HS-27A (cell line): ENCODE measurements around the gene BOD1L2.

Experiments
- DNase-seq: peaks from one replicate; pipeline ENCODE4 v3.0.0-alpha.2; 2012; ENCODE audit warnings: low read depth, missing footprints

Gene BOD1L2

DNA sequence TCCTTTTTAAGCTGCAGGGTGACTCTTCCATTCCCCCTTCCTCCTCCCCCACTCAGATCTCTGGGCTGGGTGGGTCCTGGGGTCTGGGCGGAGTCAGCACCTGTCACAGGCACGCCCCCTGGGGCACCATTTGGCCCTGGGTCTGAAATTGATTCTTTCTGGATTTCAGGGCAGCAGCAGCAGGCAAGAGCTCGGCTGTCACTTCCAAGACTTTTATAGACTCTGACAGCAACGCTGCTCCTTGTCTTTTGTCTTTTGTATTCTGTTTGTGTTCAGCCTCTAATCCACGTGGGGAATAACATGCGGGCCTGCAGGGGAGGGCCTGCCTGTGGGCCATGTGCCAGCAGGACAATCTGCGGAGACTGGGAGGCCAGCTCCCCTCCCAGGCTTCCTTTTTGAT is 3.9 kb downstream of the BOD1L2 start:
- no peak for DNase-seq

GRCh38 chr18:57154191-57154830 is 7.4 kb downstream of the BOD1L2 start:
- no peak for DNase-seq

GRCh38 chr18:57164401-57164800 is 17.5 kb downstream of the BOD1L2 start:
- no peak for DNase-seq

DNA sequence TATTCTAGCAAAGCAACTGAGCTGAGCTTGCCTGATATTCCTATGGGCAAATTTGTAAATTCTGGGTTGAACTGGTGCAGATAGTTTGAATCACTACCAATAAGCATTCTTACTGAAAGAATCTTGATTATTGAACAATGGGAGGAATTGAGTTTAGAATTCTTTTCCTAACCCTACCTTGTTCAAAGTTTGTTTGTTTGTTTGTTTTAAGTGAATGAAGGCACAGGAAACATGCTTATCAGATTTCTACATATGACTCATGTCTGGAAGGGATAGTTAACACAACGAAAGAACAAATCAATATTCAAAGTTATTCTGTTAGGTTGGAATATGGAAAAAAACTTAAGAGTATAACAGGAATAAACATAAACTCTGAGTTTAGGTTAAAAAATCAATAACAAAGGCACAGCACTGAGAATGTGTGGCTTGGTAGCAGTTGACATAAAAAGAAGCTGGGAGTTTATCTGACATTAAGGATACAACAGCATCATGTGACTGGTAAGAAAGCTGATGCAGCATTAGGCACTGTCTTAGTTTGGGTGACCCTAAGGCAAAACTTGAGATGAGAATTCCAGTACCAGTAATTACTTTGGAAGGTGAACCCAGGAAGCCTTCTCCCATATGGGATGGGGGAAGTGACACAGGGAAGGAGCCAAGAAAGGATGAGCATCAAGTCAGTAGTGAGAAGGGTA is 20.9 kb downstream of the BOD1L2 start:
- no peak for DNase-seq

DNA sequence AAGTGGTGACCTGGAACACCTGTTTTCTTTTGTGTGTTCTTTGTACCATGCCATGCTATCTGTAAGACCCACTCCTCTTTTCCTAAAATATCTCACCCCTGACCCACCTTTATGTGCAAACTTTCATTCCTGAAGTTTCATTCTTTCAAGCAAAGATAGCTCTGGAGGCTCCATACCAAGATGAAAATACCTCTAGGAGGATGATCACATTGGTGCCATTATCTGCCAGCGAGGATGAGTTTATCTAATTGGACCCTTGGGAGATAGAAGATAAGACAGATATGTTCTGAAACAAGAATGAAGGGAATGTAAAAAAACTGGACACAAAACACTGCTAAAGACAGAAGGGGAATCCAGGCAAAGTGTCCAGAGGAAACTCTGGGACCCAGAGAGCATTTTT is 24.1 kb downstream of the BOD1L2 start:
- no peak for DNase-seq

DNA sequence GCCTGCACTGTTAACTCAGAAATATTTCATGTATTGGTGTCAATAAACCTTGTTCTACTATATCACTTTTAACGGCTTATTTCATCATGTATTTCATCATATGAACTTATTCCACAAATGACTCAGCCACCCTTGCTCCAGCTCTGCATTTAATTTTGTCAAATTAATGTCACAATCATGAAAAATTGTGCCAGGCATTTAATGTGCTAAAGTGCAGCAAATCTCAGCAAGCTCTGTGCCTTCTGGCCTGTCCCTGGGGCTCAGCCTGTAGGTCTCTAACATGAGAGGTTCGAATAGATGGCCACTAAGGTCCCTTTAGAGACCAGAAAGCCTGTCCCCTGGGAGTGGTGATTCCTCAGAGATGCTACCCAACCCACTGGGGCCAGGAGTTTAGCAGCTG is 28.6 kb downstream of the BOD1L2 start:
- DNase-seq = no peak

DNA sequence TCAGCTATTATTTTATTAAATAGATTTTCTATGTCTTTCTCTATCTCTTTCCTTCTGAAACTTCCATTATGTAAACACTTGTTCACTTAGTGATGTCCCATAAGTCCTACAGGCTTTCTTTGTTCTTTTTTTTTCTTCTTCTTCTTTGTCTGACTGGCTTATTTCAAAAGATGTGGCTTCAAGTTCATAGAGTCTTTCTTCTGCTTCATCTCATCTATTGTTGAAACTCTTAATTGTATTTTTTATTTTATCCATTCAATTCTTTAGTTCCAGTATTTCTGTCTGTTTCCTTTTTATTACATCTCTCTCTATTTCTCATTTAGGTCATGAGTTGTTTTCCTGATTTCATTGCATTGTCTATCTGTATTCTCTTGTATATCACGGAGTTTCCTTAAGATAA is 38.5 kb downstream of the BOD1L2 start:
- no peak for DNase-seq

GRCh38 chr18:57188851-57189557 is 42.1 kb downstream of the BOD1L2 start:
- DNase-seq = no peak

GRCh38 chr18:57190026-57190425 is 43.1 kb downstream of the BOD1L2 start:
- no peak for DNase-seq

DNA sequence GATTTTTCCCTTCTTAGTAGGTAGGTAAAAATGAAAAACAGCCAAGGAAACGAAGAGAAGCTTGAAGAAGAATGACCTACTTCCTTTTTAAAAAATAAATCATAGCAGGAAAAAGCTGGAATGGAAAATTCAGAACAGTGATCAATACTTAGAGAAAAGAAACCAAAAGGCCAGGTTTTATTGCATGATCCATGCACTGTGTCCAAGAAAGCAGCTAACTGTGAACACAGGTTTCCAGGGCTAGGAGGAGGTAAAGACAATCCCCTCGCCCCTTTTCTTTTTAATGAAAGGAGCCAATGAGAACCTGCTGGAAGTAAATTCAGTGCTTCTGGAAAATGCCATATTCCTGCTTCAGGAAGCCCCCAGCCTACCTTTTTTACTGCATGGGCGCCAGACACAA is 47.2 kb downstream of the BOD1L2 start:
- DNase-seq = no peak

DNA sequence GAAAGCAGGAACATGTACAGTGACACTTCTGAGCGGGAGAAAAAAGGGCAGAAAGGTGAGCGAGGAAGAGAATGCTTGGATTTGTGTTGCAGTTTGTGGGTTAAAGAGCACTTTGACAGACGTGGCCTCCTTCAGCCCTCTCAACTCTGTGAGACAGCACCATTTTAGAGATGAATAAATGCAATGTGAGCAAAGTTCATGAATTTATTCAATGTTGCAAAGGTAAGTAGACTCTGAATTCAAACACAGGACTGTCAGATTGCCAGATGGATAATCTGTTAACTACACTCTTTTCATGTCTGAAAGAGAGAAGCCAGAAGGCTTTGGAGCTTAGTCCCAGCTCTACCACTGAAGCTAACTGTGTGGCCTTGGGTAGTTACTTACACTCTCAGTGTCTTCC is 47.7 kb downstream of the BOD1L2 start:
- no peak for DNase-seq

- DNase-seq = no peak
Observed at GRCh38 chr18:57195341-57195740, 48.5 kb downstream of the BOD1L2 start.

DNA sequence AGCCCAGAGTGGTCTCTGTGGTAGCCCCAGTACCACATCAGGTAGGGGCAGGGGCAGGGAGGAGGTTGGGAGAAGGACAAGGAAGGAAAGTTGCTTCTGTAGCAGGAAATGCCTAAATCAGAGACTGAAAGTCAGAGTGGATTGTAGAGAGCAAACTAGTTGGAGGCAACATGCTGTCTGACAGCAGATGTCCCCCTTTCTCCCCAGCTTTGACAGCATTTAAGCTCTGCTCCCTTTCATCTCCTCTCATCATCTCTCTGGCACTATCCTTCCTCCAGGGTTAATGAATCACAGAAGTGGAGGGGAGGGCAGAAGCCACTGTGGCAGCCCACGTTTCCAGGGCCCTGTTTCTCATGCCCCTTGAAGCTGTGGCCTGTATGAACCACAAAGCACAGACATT is 50.4 kb downstream of the BOD1L2 start:
- DNase-seq = no peak

- no peak for DNase-seq
Observed at GRCh38 chr18:57198073-57198472, 51.2 kb downstream of the BOD1L2 start.
